Fibroblast of villous mesenchyme (primary cell): ENCODE results near the gene SLC24A3. TPM values are rescaled to one million over a fixed set of nuclear protein-coding genes. Genes with fewer than 3 reads are reported as not detected.

ENCODE experiments used
- DNase-seq: peaks from one replicate; pipeline ENCODE4 v3.0.0-alpha.2; 2010; ENCODE audit warnings: low read depth
- H3K4me3 ChIP-seq: 2 replicates; pipeline ENCODE4 v1.5.1; 2011; ENCODE audit warnings: low read depth, mild to moderate bottlenecking, low read length
- CTCF ChIP-seq: IDR thresholded peaks from 2 replicates; pipeline ENCODE4 v1.5.1; 2012; ENCODE audit warnings: low read depth, mild to moderate bottlenecking, low read length; ENCODE audit not compliant: insufficient read depth
- total RNA-seq: library from RNA; depleted of rRNA; stranded (reverse); fragments of >200 nt; gene quantifications from 2 replicates; pipeline ENCODE4 v1.2.3, GENCODE V29; 2012

The SLC24A3 gene
- total RNA-seq, 1 donor, result 0.86 TPM

- H3K4me3 ChIP-seq, result no peak overlapping the region
- DNase-seq, result no peak
- no peak for TF ChIP-seq CTCF
Measured at GRCh38 chr20:19344341-19344740, 131.9 kb downstream of the SLC24A3 start.

- no peak for TF ChIP-seq CTCF
- no peak for DNase-seq
- H3K4me3 ChIP-seq, result no peak overlapping the region
Measured at GRCh38 chr20:19347943-19348456, 135.6 kb downstream of the SLC24A3 start.

GRCh38 chr20:19348582-19348981, 136.1 kb downstream of the SLC24A3 start:
- no peak overlapping the region for H3K4me3 ChIP-seq
- no peak for TF ChIP-seq CTCF
- no peak for DNase-seq

- DNase-seq, result no peak
- TF ChIP-seq CTCF, result no peak
- H3K4me3 ChIP-seq, result no peak overlapping the region
Measured at GRCh38 chr20:19349879-19350278, 137.4 kb downstream of the SLC24A3 start.

- H3K4me3 ChIP-seq, result no peak overlapping the region
- TF ChIP-seq CTCF, result no peak
- DNase-seq, result no peak
Measured at GRCh38 chr20:19351542-19351941, 139.1 kb downstream of the SLC24A3 start.

- no peak overlapping the region for H3K4me3 ChIP-seq
- no peak for TF ChIP-seq CTCF
- no peak for DNase-seq
Measured at GRCh38 chr20:19354950-19355349, 142.5 kb downstream of the SLC24A3 start.

- no peak overlapping the region for H3K4me3 ChIP-seq
- no peak for TF ChIP-seq CTCF
- no peak for DNase-seq
Measured at GRCh38 chr20:19361790-19362189, 149.3 kb downstream of the SLC24A3 start.
